GM12878 (cell line): ENCODE results near the gene ELAVL3. TPM values are rescaled to one million over a fixed set of nuclear protein-coding genes. Genes with fewer than 3 reads are reported as not detected.

Source experiments
- ASH2L ChIP-seq: fragments of 300-600, 200-600 bp; sonication (generic); IDR thresholded peaks from 2 replicates; pipeline ENCODE4 v1.6.1; 2017; ENCODE audit warnings: low read depth, mild to moderate bottlenecking, borderline replicate concordance
- BCL11A ChIP-seq: IDR thresholded peaks from 2 replicates; pipeline ENCODE4 v1.6.1; 2011; ENCODE audit warnings: low read depth, low read length
- BHLHE40 ChIP-seq, 2 experiments: fragments of 450-650 bp in 1 of 2; IDR thresholded peaks; 2 replicates each; pipeline ENCODE4 v1.6.1; 2011 to 2017; ENCODE audit warnings: low read depth in 2 of 2, borderline replicate concordance in 1 of 2, improper control_type of control experiment in 1 of 2, low read length in 1 of 2, mild to moderate bottlenecking in 1 of 2
- CEBPB ChIP-seq, 2 experiments: fragments of 150-350 bp in 1 of 2; IDR thresholded peaks; 2 replicates each; pipeline ENCODE4 v1.6.1; 2012 to 2014; ENCODE audit warnings: low read depth in 2 of 2, low read length in 2 of 2, borderline replicate concordance in 1 of 2, inconsistent platforms in 1 of 2
- CHD2 ChIP-seq: IDR thresholded peaks from 2 replicates; pipeline ENCODE4 v1.6.1; 2011; ENCODE audit warnings: low read depth, low read length, improper control_type of control experiment, borderline replicate concordance
- CTCF ChIP-seq, 3 experiments: IDR thresholded peaks in 2 of 3; conservative IDR thresholded peaks in 1 of 3; 2 replicates each; pipeline ENCODE4 v1.5.1; 2011; ENCODE audit warnings: low read depth in 3 of 3, low read length in 3 of 3, mild to moderate bottlenecking in 3 of 3, control low read depth in 2 of 3, moderate library complexity in 2 of 3, inconsistent platforms in 1 of 3, mixed read lengths in 1 of 3; ENCODE audit not compliant: control insufficient read depth in 2 of 3, insufficient read depth in 1 of 3; ENCODE audit errors: extremely low read depth in 1 of 3
- E2F4 ChIP-seq: IDR thresholded peaks from 2 replicates; pipeline ENCODE4 v1.6.1; 2012; ENCODE audit warnings: low read depth, low read length, improper control_type of control experiment
- EP300 ChIP-seq, 2 experiments: fragments of 150-350 bp in 1 of 2; IDR thresholded peaks; 2 replicates each; pipeline ENCODE4 v1.6.1; 2011 to 2012; ENCODE audit warnings: low read depth in 2 of 2, low read length in 2 of 2, borderline replicate concordance in 1 of 2, improper control_type of control experiment in 1 of 2, inconsistent platforms in 1 of 2; ENCODE audit not compliant: control insufficient read depth in 1 of 2
- FOS ChIP-seq: IDR thresholded peaks from 3 replicates; pipeline ENCODE4 v1.6.1; 2011; ENCODE audit warnings: borderline replicate concordance; ENCODE audit not compliant: insufficient read length; ENCODE audit errors: extremely low read depth
- FOXK2 ChIP-seq: fragments of 450-650 bp; IDR thresholded peaks from 2 replicates; pipeline ENCODE4 v1.6.1; 2017; ENCODE audit warnings: mild to moderate bottlenecking, moderate library complexity
- GATAD2B ChIP-seq: fragments of 450-650 bp; conservative IDR thresholded peaks from 2 replicates; pipeline ENCODE4 v1.6.1; 2017; ENCODE audit warnings: low read depth, mild to moderate bottlenecking, moderate library complexity
- HDAC2 ChIP-seq: fragments of 200-600 bp; sonication (generic); IDR thresholded peaks from 2 replicates; pipeline ENCODE4 v1.6.1; 2017
- IKZF1 ChIP-seq: fragments of 450-650 bp; conservative IDR thresholded peaks from 2 replicates; pipeline ENCODE4 v1.6.1; 2017; ENCODE audit warnings: antibody characterized with exemption, mild to moderate bottlenecking
- LARP7 ChIP-seq: fragments of 450-650 bp; IDR thresholded peaks from 2 replicates; pipeline ENCODE4 v1.6.1; 2017; ENCODE audit warnings: mild to moderate bottlenecking
- POLR2A ChIP-seq: IDR thresholded peaks from 2 replicates; pipeline ENCODE4 v1.6.1; 2011; ENCODE audit warnings: low read depth, mild to moderate bottlenecking, low read length
- RAD21 ChIP-seq: IDR thresholded peaks from 2 replicates; pipeline ENCODE4 v1.6.1; 2011; ENCODE audit warnings: mild to moderate bottlenecking, low read depth, low read length, moderate library complexity; ENCODE audit not compliant: insufficient read depth
- SIN3A ChIP-seq: IDR thresholded peaks from 2 replicates; pipeline ENCODE4 v1.6.1; 2012; ENCODE audit warnings: low read depth, low read length, improper control_type of control experiment
- SP1 ChIP-seq: IDR thresholded peaks from one replicate; pipeline ENCODE4 v1.6.1; 2011; ENCODE audit warnings: low read depth, low read length
- SUPT20H ChIP-seq: IDR thresholded peaks from 2 replicates; pipeline ENCODE4 v1.6.1; 2011; ENCODE audit warnings: low read depth, mild to moderate bottlenecking, low read length, moderate library complexity, borderline replicate concordance; ENCODE audit not compliant: control insufficient read depth
- YBX1 ChIP-seq: fragments of 450-650 bp; IDR thresholded peaks from 2 replicates; pipeline ENCODE4 v1.6.1; 2016; ENCODE audit warnings: antibody characterized with exemption
- YY1 ChIP-seq: IDR thresholded peaks from 2 replicates; pipeline ENCODE4 v1.6.1; 2011; ENCODE audit warnings: low read depth, mild to moderate bottlenecking, low read length
- ZBTB4 ChIP-seq: fragments of 450-650 bp; formaldehyde crosslinking; IDR thresholded peaks from 2 replicates; pipeline ENCODE4 v1.4.0; 2022; ENCODE audit warnings: mild to moderate bottlenecking, moderate library complexity
- ZNF207 ChIP-seq: fragments of 450-650 bp; IDR thresholded peaks from 2 replicates; pipeline ENCODE4 v1.6.1; 2014; ENCODE audit warnings: antibody characterized with exemption, mild to moderate bottlenecking, borderline replicate concordance
- ZNF622 ChIP-seq: fragments of 450-650 bp; IDR thresholded peaks from 2 replicates; pipeline ENCODE4 v1.6.1; 2017; ENCODE audit warnings: mild to moderate bottlenecking, inconsistent platforms
- polyA plus RNA-seq, 11 experiments: library from polyadenylated mRNA; depleted of rRNA in 4 of 11; unstranded in 6 of 11; stranded (reverse) in 5 of 11; fragments of >200 nt; fragmentation: Nextera tagmentation in 4 of 11; fragmentation: Illumina TruSeq in 1 of 11; extraction: Ambion mirVana in 4 of 11; extraction: Trizol in 1 of 11; gene quantifications; 1 replicate in 1 of 11; 2 replicates in 10 of 11; pipeline versions ENCODE4 v1.2.1 to v1.2.3, GENCODE V29; 2011 to 2016; ENCODE audit warnings: inconsistent platforms in 2 of 11, missing spikeins in 2 of 11, low read depth in 1 of 11
- total RNA-seq, 4 experiments: library from RNA; depleted of rRNA in 3 of 4; stranded (reverse); fragments of >200 nt in 3 of 4; fragmentation: Illumina TruSeq in 1 of 4; extraction: Trizol in 1 of 4; gene quantifications; 2 replicates each; pipeline versions ENCODE4 v1.2.1 to v1.2.3, GENCODE V29; 2013 to 2021

The ELAVL3 gene
- total and polyA plus RNA-seq, 10 of the 15 experiments (the other 5 are each of a cell fraction or from before 2014, with no cell fraction given): under 0.01 to 0.05 (median 0.01) TPM; not detected in 7

GRCh38 chr19:11435057-11435832 lies 45.6 kb downstream of the ELAVL3 start, which contains the start of the genes ODAD3 and PRKCSH (continued):
- TF ChIP-seq ZBTB4 (CRISPR knock-in tag) (peak; percentile 77; the same call in 1 of the 2 replicates), CTCF (IDR thresholded peaks at IDR 0.05 in 2 of 3, conservative IDR thresholded peaks at IDR 0.05 in 1 of 3; ENCODE audit: control insufficient read depth in 2 of 3, extremely low read depth in 1 of 3, insufficient read depth in 1 of 3, low read depth in 3 of 3, low read length in 3 of 3) (peak; percentile 87 to 94 (median 93)), ASH2L (peak; percentile 64; the same call in 1 of the 2 replicates), CHD2 (peak; percentile 71), POLR2A (peak; percentile 86), CEBPB (IDR thresholded peaks at IDR 0.05; ENCODE audit: borderline replicate concordance in 1 of 2, low read depth in 2 of 2, low read length in 2 of 2) (peak in 1 of 2 experiments; percentile 8; a peak in 1 of 4 replicates), SIN3A (peak; percentile 34; the same call in 1 of the 2 replicates), ZNF622 (no peak), YBX1 (no peak), HDAC2 (no peak), FOXK2 (no peak), RAD21 (no peak), E2F4 (peak; percentile 81), BHLHE40 (IDR thresholded peaks at IDR 0.05; ENCODE audit: borderline replicate concordance in 1 of 2, low read depth in 2 of 2, low read length in 1 of 2) (peak; percentile 87 to 96), YY1 (peak; percentile 100), LARP7 (0 out of 2 replicates have a peak, but pooled peaks have one; percentile 41), FOS (no peak), SP1 (peak; percentile 54), IKZF1 (peak; percentile 99), SUPT20H (no peak), GATAD2B (no peak), ZNF207 (peak; percentile 39; the same call in 1 of the 2 replicates), EP300 (IDR thresholded peaks at IDR 0.05; ENCODE audit: borderline replicate concordance in 1 of 2, control insufficient read depth in 1 of 2, low read depth in 2 of 2, low read length in 2 of 2) (peak in 1 of 2 experiments; percentile 44; a peak in 1 of 4 replicates), BCL11A (0 out of 2 replicates have a peak, but pooled peaks have one; percentile 28)
